ENCODE results near the gene MSI2.

MSI2 gene

GRCh38 chr17:57363998-57364643, 107.8 kb downstream of the MSI2 start:
- in situ Hi-C loops (cut with MboI; ENCODE audit: low sequenced_read_pairs): no loop called here

- in situ Hi-C loops (cut with MboI; ENCODE audit: low sequenced_read_pairs): no loop called here
Observed at GRCh38 chr17:57365420-57365819, 109.1 kb downstream of the MSI2 start.

GRCh38 chr17:57366177-57366557, 109.8 kb downstream of the MSI2 start:
- in situ Hi-C loops (cut with MboI; ENCODE audit: low sequenced_read_pairs): no loop called here

GRCh38 chr17:57366558-57367351, 110.4 kb downstream of the MSI2 start:
- in situ Hi-C loops (cut with MboI; ENCODE audit: low sequenced_read_pairs): no loop called here

GRCh38 chr17:57368637-57369336, 112.5 kb downstream of the MSI2 start:
- in situ Hi-C loops (cut with MboI; ENCODE audit: low sequenced_read_pairs): no loop called here

- in situ Hi-C loops (cut with MboI; ENCODE audit: low sequenced_read_pairs): no loop called here
Observed at GRCh38 chr17:57369509-57369945, 113.2 kb downstream of the MSI2 start.

GRCh38 chr17:57370037-57370581, 113.8 kb downstream of the MSI2 start:
- in situ Hi-C loops (cut with MboI; ENCODE audit: low sequenced_read_pairs): no loop called here

- in situ Hi-C loops (cut with MboI; ENCODE audit: low sequenced_read_pairs): no loop called here
Observed at GRCh38 chr17:57370619-57371018, 114.3 kb downstream of the MSI2 start.

GRCh38 chr17:57372156-57372555, 115.8 kb downstream of the MSI2 start:
- in situ Hi-C loops (cut with MboI; ENCODE audit: low sequenced_read_pairs): no loop called here

GRCh38 chr17:57373048-57373447, 116.7 kb downstream of the MSI2 start:
- in situ Hi-C loops (cut with MboI; ENCODE audit: low sequenced_read_pairs): no loop called here

- in situ Hi-C loops (cut with MboI; ENCODE audit: low sequenced_read_pairs): no loop called here
Observed at GRCh38 chr17:57373756-57374155, 117.4 kb downstream of the MSI2 start.

- in situ Hi-C loops (cut with MboI; ENCODE audit: low sequenced_read_pairs): no loop called here
Observed at GRCh38 chr17:57375040-57375769, 118.9 kb downstream of the MSI2 start.

- in situ Hi-C loops (cut with MboI; ENCODE audit: low sequenced_read_pairs): no loop called here
Observed at GRCh38 chr17:57375770-57376225, 119.5 kb downstream of the MSI2 start.

- in situ Hi-C loops (cut with MboI; ENCODE audit: low sequenced_read_pairs): no loop called here
Observed at GRCh38 chr17:57377094-57377493, 120.8 kb downstream of the MSI2 start.

GRCh38 chr17:57379237-57379894, 123.0 kb downstream of the MSI2 start:
- in situ Hi-C loops (cut with MboI; ENCODE audit: low sequenced_read_pairs): no loop called here

- in situ Hi-C loops (cut with MboI; ENCODE audit: low sequenced_read_pairs): no loop called here
Observed at GRCh38 chr17:57379895-57380434, 123.6 kb downstream of the MSI2 start.

GRCh38 chr17:57381498-57381897, 125.2 kb downstream of the MSI2 start:
- in situ Hi-C loops (cut with MboI; ENCODE audit: low sequenced_read_pairs): no loop called here

- in situ Hi-C loops (cut with MboI; ENCODE audit: low sequenced_read_pairs): no loop called here
Observed at GRCh38 chr17:57384219-57384618, 127.9 kb downstream of the MSI2 start.

- in situ Hi-C loops (cut with MboI; ENCODE audit: low sequenced_read_pairs): no loop called here
Observed at GRCh38 chr17:57385975-57386374, 129.7 kb downstream of the MSI2 start.

- in situ Hi-C loops (cut with MboI; ENCODE audit: low sequenced_read_pairs): no loop called here
Observed at GRCh38 chr17:57387575-57387974, 131.3 kb downstream of the MSI2 start.
